ENCODE measurements around the gene DPF1. TPM values are rescaled to one million over a fixed set of nuclear protein-coding genes. Genes with fewer than 3 reads are reported as not detected.

Gene DPF1
- total RNA-seq, 6 experiments from 2014 or later, result 3.3 to 6.6 (median 5.7) TPM

DNA sequence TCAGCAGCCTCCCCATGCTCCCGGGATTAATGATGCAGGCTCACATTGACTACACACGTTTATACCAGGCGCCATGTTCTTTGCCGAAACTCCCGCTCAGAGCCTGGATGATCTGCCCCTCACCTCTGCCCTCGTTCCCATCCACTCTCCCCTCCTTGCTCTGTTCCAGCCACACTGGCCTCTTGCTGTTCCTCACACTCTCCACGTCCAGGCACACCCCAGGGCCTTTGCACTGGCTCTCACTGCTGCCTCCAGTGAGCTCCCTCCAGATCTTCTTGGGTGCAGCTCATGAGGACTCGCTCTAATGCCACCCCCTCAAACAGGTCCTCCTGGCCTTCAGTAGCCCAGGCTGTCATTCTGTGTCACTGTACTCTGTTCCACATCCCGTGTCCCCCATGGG lies 39.2 kb downstream of the DPF1 start:
- Mint-ChIP-seq H3K4me1 (ENCODE audit: low read depth) (peaks cover 16% of the 10 kb centered on the region), H3K27ac (peak overlapping the region; percentile 15; the same call in 1 of the 2 replicates), H3K4me3 (no peak overlapping the region), H3K9me3 (peaks cover 7% of the 10 kb centered on the region; the same call in 1 of the 2 replicates), H3K27me3 (ENCODE audit: insufficient read depth) (peaks cover 6% of the 10 kb centered on the region), H3K36me3 (ENCODE audit: low read depth) (peaks cover 29% of the 10 kb centered on the region)
- no peak for TF ChIP-seq CTCF (IDR thresholded peaks at IDR 0.05)
- DNase-seq, result no peak

- H3K36me3 Mint-ChIP-seq (ENCODE audit: low read depth), result peaks cover 33% of the 10 kb centered on the region
- H3K4me1 Mint-ChIP-seq (ENCODE audit: low read depth), result peaks cover 15% of the 10 kb centered on the region
- peak overlapping the region; percentile 38; the same call in 1 of the 2 replicates for H3K4me3 Mint-ChIP-seq
- no peak for DNase-seq
- H3K27me3 Mint-ChIP-seq (ENCODE audit: insufficient read depth), result peaks cover 6% of the 10 kb centered on the region; the same call in 1 of the 2 replicates
- H3K27ac Mint-ChIP-seq, result peak overlapping the region; percentile 53
- peaks cover 7% of the 10 kb centered on the region; the same call in 1 of the 2 replicates for H3K9me3 Mint-ChIP-seq
- no peak for TF ChIP-seq CTCF (IDR thresholded peaks at IDR 0.05)
Observed at GRCh38 chr19:38183251-38183897, 40.6 kb downstream of the DPF1 start.

- Mint-ChIP-seq H3K4me1 (ENCODE audit: low read depth) (peaks cover 15% of the 10 kb centered on the region), H3K9me3 (peaks cover 7% of the 10 kb centered on the region; the same call in 1 of the 2 replicates), H3K4me3 (no peak overlapping the region), H3K36me3 (ENCODE audit: low read depth) (peaks cover 33% of the 10 kb centered on the region), H3K27ac (peak overlapping the region; percentile 10; the same call in 1 of the 2 replicates), H3K27me3 (ENCODE audit: insufficient read depth) (peaks cover 6% of the 10 kb centered on the region; the same call in 1 of the 2 replicates)
- no peak for TF ChIP-seq CTCF (IDR thresholded peaks at IDR 0.05)
- DNase-seq, result no peak
Observed at GRCh38 chr19:38182536-38183210, 41.3 kb downstream of the DPF1 start.

DNA sequence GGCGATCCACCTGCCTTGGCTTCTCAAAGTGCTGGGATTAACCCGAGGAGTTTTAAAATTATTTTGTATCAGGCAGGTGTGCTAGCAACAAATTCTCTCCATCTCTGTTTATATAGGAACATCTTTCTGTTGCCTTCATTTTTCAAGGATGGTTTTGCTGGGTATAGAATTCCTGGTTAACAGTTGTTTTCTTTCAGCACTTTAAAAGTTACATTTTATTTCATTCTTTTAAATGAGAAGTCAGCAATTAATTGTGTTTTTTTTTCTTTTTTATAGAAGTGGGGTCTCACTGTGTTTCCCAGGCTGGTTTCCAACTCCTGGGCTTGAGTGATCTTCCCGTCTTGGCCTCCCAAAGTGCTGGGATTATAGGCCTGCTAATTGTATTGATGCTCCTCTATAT lies 44.0 kb downstream of the DPF1 start:
- Mint-ChIP-seq H3K27me3 (ENCODE audit: insufficient read depth) (peaks cover 7% of the 10 kb centered on the region), H3K9me3 (peaks cover 7% of the 10 kb centered on the region; the same call in 1 of the 2 replicates), H3K4me1 (ENCODE audit: low read depth) (peaks cover 15% of the 10 kb centered on the region), H3K36me3 (ENCODE audit: low read depth) (peaks cover 32% of the 10 kb centered on the region), H3K27ac (no peak overlapping the region), H3K4me3 (no peak overlapping the region)
- DNase-seq, result no peak
- TF ChIP-seq CTCF (IDR thresholded peaks at IDR 0.05), result no peak

- H3K36me3 Mint-ChIP-seq (ENCODE audit: low read depth), result peaks cover 17% of the 10 kb centered on the region
- H3K4me3 Mint-ChIP-seq, result no peak overlapping the region
- TF ChIP-seq CTCF (IDR thresholded peaks at IDR 0.05), result no peak
- peaks cover under 1% of the 10 kb centered on the region; the same call in 1 of the 2 replicates for H3K9me3 Mint-ChIP-seq
- H3K27me3 Mint-ChIP-seq (ENCODE audit: insufficient read depth), result peaks cover 5% of the 10 kb centered on the region
- no peak for DNase-seq
- H3K4me1 Mint-ChIP-seq (ENCODE audit: low read depth), result no peaks in the 10 kb centered on the region
- H3K27ac Mint-ChIP-seq, result no peak overlapping the region
Observed at GRCh38 chr19:38175422-38175821, 48.6 kb downstream of the DPF1 start.
